ENCODE results near the gene RAB22A. TPM values are rescaled to one million over a fixed set of nuclear protein-coding genes. Genes with fewer than 3 reads are reported as not detected.

The RAB22A gene
- total and polyA plus RNA-seq, 2 of the 4 experiments (the other 2 are of a cell fraction): 8.2 to 8.4 TPM

DNA sequence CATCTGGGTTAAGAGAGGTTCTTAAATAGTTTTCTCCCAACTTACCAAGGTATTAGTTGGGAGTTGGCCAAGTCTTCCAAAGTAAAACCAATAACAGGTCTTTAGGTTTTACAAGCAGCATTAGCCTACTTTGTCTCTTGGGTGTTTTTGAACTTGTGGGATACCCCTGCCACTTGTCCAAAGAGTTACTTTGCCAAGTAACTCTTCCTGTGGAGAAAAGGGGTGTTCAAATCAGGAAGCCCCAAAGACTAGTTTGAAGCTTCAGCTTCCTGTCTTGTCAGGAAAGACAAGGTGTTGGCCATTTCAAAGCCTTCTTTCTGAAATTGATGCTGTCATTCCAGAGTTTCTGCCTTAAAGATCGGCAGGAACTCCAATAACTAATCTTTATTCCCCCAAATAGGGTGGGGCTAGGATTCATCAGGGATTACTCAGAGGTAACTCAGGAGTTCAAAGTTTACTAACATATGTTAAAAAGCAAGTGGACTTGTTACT is 822 bp downstream of the RAB22A start:
- TF ChIP-seq SMC3 (IDR thresholded peaks at IDR 0.05; ENCODE audit: low read depth, low read length) (no peak), MAFK (IDR thresholded peaks at IDR 0.05; ENCODE audit: low read depth, low read length) (no peak), MAZ (IDR thresholded peaks at IDR 0.05; ENCODE audit: borderline replicate concordance, low read depth, low read length) (no peak), RFX5 (IDR thresholded peaks at IDR 0.05; ENCODE audit: low read depth, low read length) (no peak), FOS (IDR thresholded peaks at IDR 0.05; ENCODE audit: low read depth, low read length) (no peak), RCOR1 (IDR thresholded peaks at IDR 0.05; ENCODE audit: insufficient replicate concordance, low read length) (no peak), CEBPB (IDR thresholded peaks at IDR 0.05; ENCODE audit: low read depth, low read length) (no peak)
- TF ChIP-seq, protein P1, sequence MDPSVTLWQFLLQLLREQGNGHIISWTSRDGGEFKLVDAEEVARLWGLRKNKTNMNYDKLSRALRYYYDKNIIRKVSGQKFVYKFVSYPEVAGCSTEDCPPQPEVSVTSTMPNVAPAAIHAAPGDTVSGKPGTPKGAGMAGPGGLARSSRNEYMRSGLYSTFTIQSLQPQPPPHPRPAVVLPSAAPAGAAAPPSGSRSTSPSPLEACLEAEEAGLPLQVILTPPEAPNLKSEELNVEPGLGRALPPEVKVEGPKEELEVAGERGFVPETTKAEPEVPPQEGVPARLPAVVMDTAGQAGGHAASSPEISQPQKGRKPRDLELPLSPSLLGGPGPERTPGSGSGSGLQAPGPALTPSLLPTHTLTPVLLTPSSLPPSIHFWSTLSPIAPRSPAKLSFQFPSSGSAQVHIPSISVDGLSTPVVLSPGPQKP (IDR thresholded peaks at IDR 0.05; ENCODE audit: borderline replicate concordance, low read depth, low read length): no peak
- peaks cover 23% of the 10 kb centered on the region for H3K36me3 ChIP-seq (ENCODE audit: control insufficient read depth, insufficient read depth, low read length)
- ATAC-seq (ENCODE audit: low read depth) (no peak), DNase-seq (peak; percentile 14)
- POLR2A ChIA-PET (ENCODE audit: unreplicated experiment): no interaction called here
- CTCF ChIA-PET: no interaction called here
- H3K4me2 ChIP-seq (ENCODE audit: low read depth, low read length): peak overlapping the region; percentile 98
- H3K9me1 ChIP-seq (ENCODE audit: insufficient read depth, low read length): peaks cover 17% of the 10 kb centered on the region
- peak overlapping the region; percentile 81 for H3K9ac ChIP-seq (ENCODE audit: low read depth, low read length)
- in situ Hi-C loops (cut with MboI; ENCODE audit: low sequenced_read_pairs): no loop called here
- peak overlapping the region; percentile 34; the same call in 1 of the 2 replicates for H4K5ac ChIP-seq (ENCODE audit: low read depth, low read length)
- peak overlapping the region; percentile 50; the same call in 1 of the 2 replicates for H3K56ac ChIP-seq (ENCODE audit: extremely low read depth, insufficient read depth, low read length)
- H4K8ac ChIP-seq (ENCODE audit: low read depth in 2 of 2, low read length in 2 of 2): peak overlapping the region; percentile 29 to 58; a peak in 1 of 4 replicates
- H3K27me3 ChIP-seq (ENCODE audit: control insufficient read depth, insufficient read depth, low read length): no peaks in the 10 kb centered on the region
- H3K23ac ChIP-seq (ENCODE audit: low read depth, low read length): peak overlapping the region; percentile 2; the same call in 1 of the 2 replicates
- peaks cover 34 to 73% of the 10 kb centered on the region in 2 experiments for H3K79me1 ChIP-seq (ENCODE audit: low read depth in 1 of 2, low read length in 2 of 2)
- peaks cover 12% of the 10 kb centered on the region for H4K20me1 ChIP-seq (ENCODE audit: insufficient read depth, low read length)
- H3K14ac ChIP-seq (replicated peaks; ENCODE audit: low read depth, low read length): peak overlapping the region; percentile 1; the same call in 1 of the 2 replicates
- H3K9me3 ChIP-seq (ENCODE audit: control insufficient read depth, insufficient read depth, low read length): no peaks in the 10 kb centered on the region
- peaks cover 4% of the 10 kb centered on the region; the same call in 1 of the 2 replicates for H3K4me1 ChIP-seq (ENCODE audit: control insufficient read depth, insufficient read depth, low read length)
- H2AFZ ChIP-seq (replicated peaks; ENCODE audit: low read length, poor library complexity): no peak overlapping the region
- H2BK15ac ChIP-seq (ENCODE audit: low read depth, low read length): no peak overlapping the region
- peak overlapping the region; percentile 73 for H3K27ac ChIP-seq (ENCODE audit: insufficient read depth, low read length)
- dilution Hi-C loops (cut with HindIII; ENCODE audit: low sequenced_read_pairs, unreplicated experiment): no loop called here
- intact Hi-C loops (cut with micrococcal nuclease): loop anchor here (10.0 kb wide), 1 partner anchor 344 kb away; the partner anchor contains the start of gene STX16
- peak overlapping the region; percentile 98 for H3K4me3 ChIP-seq (ENCODE audit: insufficient read depth, low read depth, low read length)
- peak overlapping the region; percentile 48 for H3K4ac ChIP-seq (ENCODE audit: low read depth, low read length)
- H3K18ac ChIP-seq (ENCODE audit: low read depth, low read length): peak overlapping the region; percentile 36; the same call in 1 of the 2 replicates
- peak overlapping the region; percentile 92 for H2AK9ac ChIP-seq (replicated peaks; ENCODE audit: low read depth, low read length, poor library complexity)
- no peak overlapping the region for H2BK20ac ChIP-seq (ENCODE audit: low read depth, low read length)
- peak overlapping the region; percentile 27; the same call in 1 of the 2 replicates for H4K91ac ChIP-seq (ENCODE audit: insufficient read depth, low read depth, low read length)
- no peak overlapping the region for H2AK5ac ChIP-seq (ENCODE audit: low read depth, low read length)
- BruUV-seq (replicated peaks): no TSS peak
- no peak overlapping the region for H2BK120ac ChIP-seq (ENCODE audit: low read depth, low read length)
- H2BK5ac ChIP-seq (ENCODE audit: low read depth, low read length, poor library complexity, severe bottlenecking): peak overlapping the region; percentile 89
- no CpG with 5 or more reads among the region's 1 CpG for WGBS, 2 experiments (ENCODE audit: extremely low coverage in 2 of 2, insufficient read length in 1 of 2)

Data from IMR-90 (cell line).